Mesendoderm (in vitro differentiated cells): ENCODE results near the gene VPS18.
"Not testable (repeated sequence)": the region's sequence is repeated elsewhere in the genome, so short reads cannot be mapped to it uniquely, and the experiment has no call there.

ENCODE experiments used
- DNase-seq: peaks from one replicate; pipeline ENCODE4 v3.0.0; 2013
- H2AK5ac ChIP-seq: 2 replicates; pipeline ENCODE4 v1.6.1; 2013; ENCODE audit warnings: low read length, inconsistent platforms
- H2BK120ac ChIP-seq: 2 replicates; pipeline ENCODE4 v1.6.1; 2013; ENCODE audit warnings: low read depth, mild to moderate bottlenecking, low read length, moderate library complexity, mixed read lengths
- H2BK15ac ChIP-seq: replicated peaks from 2 replicates; pipeline ENCODE4 v1.6.1; 2013; ENCODE audit warnings: low read depth, mild to moderate bottlenecking, moderate library complexity
- H2BK5ac ChIP-seq: 2 replicates; pipeline ENCODE4 v1.6.1; 2013; ENCODE audit warnings: low read length, inconsistent platforms
- H3K18ac ChIP-seq: 2 replicates; pipeline ENCODE4 v1.6.1; 2013; ENCODE audit warnings: mild to moderate bottlenecking, low read length, mixed read lengths
- H3K23ac ChIP-seq: one replicate; pipeline ENCODE4 v1.6.1; 2013; ENCODE audit warnings: low read length
- H3K27ac ChIP-seq: 2 replicates; pipeline ENCODE4 v1.5.1; 2013; ENCODE audit warnings: low read depth, mild to moderate bottlenecking, inconsistent platforms, low read length, moderate library complexity
- H3K27me3 ChIP-seq: 2 replicates; pipeline ENCODE4 v1.6.1; 2013; ENCODE audit warnings: low read length, control low read depth, mild to moderate bottlenecking, inconsistent platforms; ENCODE audit not compliant: insufficient read depth, poor library complexity
- H3K36me3 ChIP-seq: 2 replicates; pipeline ENCODE4 v1.6.1; 2013; ENCODE audit warnings: low read length, inconsistent platforms; ENCODE audit not compliant: control insufficient read depth, insufficient read depth
- H3K4ac ChIP-seq: one replicate; pipeline ENCODE4 v1.6.1; 2013; ENCODE audit warnings: low read depth, mild to moderate bottlenecking, low read length, moderate library complexity
- H3K4me1 ChIP-seq: 2 replicates; pipeline ENCODE4 v1.6.1; 2013; ENCODE audit warnings: low read depth, low read length, inconsistent platforms; ENCODE audit not compliant: control insufficient read depth
- H3K4me2 ChIP-seq: 2 replicates; pipeline ENCODE4 v1.6.1; 2013; ENCODE audit warnings: low read length
- H3K4me3 ChIP-seq: 2 replicates; pipeline ENCODE4 v1.5.1; 2013; ENCODE audit warnings: mild to moderate bottlenecking, low read length
- H3K56ac ChIP-seq: one replicate; pipeline ENCODE4 v1.6.1; 2013; ENCODE audit warnings: low read length
- H3K79me1 ChIP-seq: 2 replicates; pipeline ENCODE4 v1.6.1; 2013; ENCODE audit warnings: low read length, inconsistent platforms
- H3K79me2 ChIP-seq: 2 replicates; pipeline ENCODE4 v1.6.1; 2013; ENCODE audit warnings: mild to moderate bottlenecking, low read length; ENCODE audit not compliant: control insufficient read depth, insufficient read depth
- H3K9ac ChIP-seq: 2 replicates; pipeline ENCODE4 v1.6.1; 2013; ENCODE audit warnings: low read length, inconsistent platforms
- H4K5ac ChIP-seq: one replicate; pipeline ENCODE4 v1.6.1; 2013; ENCODE audit warnings: low read length
- H4K8ac ChIP-seq: one replicate; pipeline ENCODE4 v1.6.1; 2013; ENCODE audit warnings: low read depth, mild to moderate bottlenecking, control low read depth, low read length, moderate library complexity
- WGBS: extraction: QIAGEN DNeasy Blood & Tissue Kit; methylation state at CpG from one replicate; pipeline ENCODE4 v1.1.7; 2013; ENCODE audit warnings: low lambda C conversion rate, missing lambda C conversion rate; ENCODE audit not compliant: insufficient coverage; ENCODE audit errors: extremely low coverage; 5-methylcytosine and 5-hydroxymethylcytosine counted together

The VPS18 gene

GRCh38 chr15:40861147-40861546 is 33.1 kb upstream of the VPS18 start:
- not testable (repeated sequence) for H2BK120ac ChIP-seq, H3K4me3 ChIP-seq, H2BK15ac ChIP-seq, DNase-seq, H3K27me3 ChIP-seq, H2AK5ac ChIP-seq, H3K9ac ChIP-seq, H4K8ac ChIP-seq, H3K18ac ChIP-seq, H3K79me2 ChIP-seq, H3K56ac ChIP-seq, H3K4me1 ChIP-seq, H3K4ac ChIP-seq, H2BK5ac ChIP-seq, H3K23ac ChIP-seq, H3K79me1 ChIP-seq, H3K36me3 ChIP-seq, H4K5ac ChIP-seq, H3K27ac ChIP-seq, H3K4me2 ChIP-seq
- no CpG with 5 or more reads among the region's 4 CpGs for WGBS

GRCh38 chr15:40863660-40864270 is 30.5 kb upstream of the VPS18 start:
- H3K4me3 ChIP-seq: no peak overlapping the region
- H2BK15ac ChIP-seq: no peak overlapping the region
- no peak for DNase-seq
- H3K27ac ChIP-seq: no peak overlapping the region
- H2BK120ac ChIP-seq: no peak overlapping the region
- H3K36me3 ChIP-seq: no peaks in the 10 kb centered on the region
- no CpG with 5 or more reads among the region's 4 CpGs for WGBS
- no peak overlapping the region for H3K9ac ChIP-seq
- H4K8ac ChIP-seq: no peak overlapping the region
- H3K4ac ChIP-seq: no peak overlapping the region
- H2BK5ac ChIP-seq: no peak overlapping the region
- H4K5ac ChIP-seq: no peak overlapping the region
- no peaks in the 10 kb centered on the region for H3K27me3 ChIP-seq
- no peaks in the 10 kb centered on the region for H3K79me1 ChIP-seq
- no peak overlapping the region for H3K4me2 ChIP-seq
- no peak overlapping the region for H3K18ac ChIP-seq
- no peaks in the 10 kb centered on the region for H3K4me1 ChIP-seq
- no peak overlapping the region for H3K23ac ChIP-seq
- no peak overlapping the region for H2AK5ac ChIP-seq
- no peak overlapping the region for H3K56ac ChIP-seq
- no peaks in the 10 kb centered on the region for H3K79me2 ChIP-seq

GRCh38 chr15:40867199-40867598 is 27.1 kb upstream of the VPS18 start:
- Histone ChIP-seq H3K27ac (no peak overlapping the region), H2BK120ac (no peak overlapping the region), H3K27me3 (no peaks in the 10 kb centered on the region), H3K56ac (no peak overlapping the region), H2AK5ac (no peak overlapping the region), H2BK5ac (no peak overlapping the region), H4K8ac (no peak overlapping the region), H3K4ac (no peak overlapping the region), H3K4me3 (no peak overlapping the region), H3K79me1 (no peaks in the 10 kb centered on the region), H3K4me1 (peaks cover 3% of the 10 kb centered on the region), H3K79me2 (no peaks in the 10 kb centered on the region), H3K9ac (no peak overlapping the region), H3K36me3 (no peaks in the 10 kb centered on the region), H3K4me2 (no peak overlapping the region), H2BK15ac (no peak overlapping the region), H4K5ac (no peak overlapping the region), H3K23ac (no peak overlapping the region), H3K18ac (no peak overlapping the region)
- DNase-seq: no peak
- WGBS: no CpG with 5 or more reads among the region's 4 CpGs

DNA sequence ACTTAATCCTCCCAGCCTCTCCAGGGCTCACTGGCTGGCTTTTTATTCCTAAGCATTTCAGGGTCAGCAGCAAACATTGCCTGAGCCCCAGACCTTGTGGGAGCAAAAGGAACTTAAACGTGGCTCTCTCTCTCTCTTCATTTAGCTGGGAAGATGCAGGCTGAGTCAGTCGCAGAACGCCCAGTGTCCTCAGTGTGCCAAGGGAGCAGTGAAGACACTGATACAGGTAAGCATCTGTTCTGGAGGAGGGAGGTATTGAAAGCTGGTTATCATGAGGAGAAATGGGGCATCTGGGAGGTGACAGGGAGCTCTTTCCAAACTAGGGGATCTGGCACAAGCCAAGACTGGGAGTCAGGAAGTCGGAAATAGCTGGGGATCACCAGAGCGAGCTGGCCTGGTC is 24.6 kb upstream of the VPS18 start:
- Histone ChIP-seq H2BK5ac (no peak overlapping the region), H3K79me1 (no peaks in the 10 kb centered on the region), H2BK15ac (no peak overlapping the region), H3K27ac (no peak overlapping the region), H4K5ac (no peak overlapping the region), H3K4me3 (no peak overlapping the region), H3K79me2 (no peaks in the 10 kb centered on the region), H2AK5ac (no peak overlapping the region), H4K8ac (no peak overlapping the region), H3K4me2 (no peak overlapping the region), H3K23ac (no peak overlapping the region), H3K4me1 (peaks cover 9% of the 10 kb centered on the region), H3K18ac (no peak overlapping the region), H3K4ac (no peak overlapping the region), H3K9ac (no peak overlapping the region), H3K56ac (peak overlapping the region; percentile 42), H2BK120ac (no peak overlapping the region), H3K27me3 (no peaks in the 10 kb centered on the region), H3K36me3 (no peaks in the 10 kb centered on the region)
- no peak for DNase-seq
- WGBS: no CpG with 5 or more reads among the region's 5 CpGs

DNA sequence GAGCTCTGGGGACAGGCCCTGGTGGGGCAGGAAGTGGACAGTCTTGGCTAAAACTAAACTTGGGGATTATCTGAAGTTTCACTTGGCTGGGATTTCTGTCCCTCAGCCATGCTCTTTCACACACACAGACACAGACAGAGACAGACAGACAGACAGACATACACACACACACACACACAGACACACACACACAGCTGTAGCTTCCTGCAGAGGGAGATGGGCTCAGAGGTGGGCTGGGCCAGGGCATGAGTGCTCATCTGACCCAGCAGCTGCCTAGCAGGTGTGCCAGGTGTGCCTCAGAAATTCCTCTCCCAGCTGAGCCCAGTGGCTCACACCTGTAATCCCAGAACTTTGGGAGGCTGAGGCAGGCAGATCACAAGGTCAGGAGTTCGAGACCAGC is 23.5 kb upstream of the VPS18 start:
- no peak for DNase-seq
- Histone ChIP-seq H3K79me2 (no peaks in the 10 kb centered on the region), H3K27me3 (no peaks in the 10 kb centered on the region), H2AK5ac (no peak overlapping the region), H3K56ac (no peak overlapping the region), H2BK5ac (no peak overlapping the region), H3K4me1 (peaks cover 9% of the 10 kb centered on the region), H3K36me3 (no peaks in the 10 kb centered on the region), H3K4ac (no peak overlapping the region), H2BK120ac (no peak overlapping the region), H2BK15ac (no peak overlapping the region), H3K79me1 (no peaks in the 10 kb centered on the region), H4K5ac (no peak overlapping the region), H3K23ac (no peak overlapping the region), H3K27ac (no peak overlapping the region), H3K4me2 (no peak overlapping the region), H3K18ac (no peak overlapping the region), H3K4me3 (no peak overlapping the region), H3K9ac (no peak overlapping the region), H4K8ac (no peak overlapping the region)
- no CpG with 5 or more reads among the region's 1 CpG for WGBS
